ENCODE data around the gene FAM20B. TPM values are rescaled to one million over a fixed set of nuclear protein-coding genes. Genes with fewer than 3 reads are reported as not detected.

The FAM20B gene
- total and polyA plus RNA-seq, 2 donors (not counting 1 experiment from before 2014, with no cell fraction given): 5.2 to 32.8 TPM

- H3K27ac ChIP-seq (ENCODE audit: low read length in 2 of 2): peak overlapping the region; percentile 94 to 95
- peak; percentile 65 for DNase-seq
- H4K20me1 ChIP-seq (ENCODE audit: control insufficient read depth, insufficient read depth, low read length, poor library complexity, severe bottlenecking): peaks cover 25% of the 10 kb centered on the region
- POLR2A ChIA-PET: interaction anchor here (0.6 to 2.9 kb wide), 5 partner anchors 48 to 356 kb away, joined by 3 to 10 read pairs (median 4); partner anchors contain the start of gene AXDND1
- H3K9me3 Mint-ChIP-seq (ENCODE audit: insufficient read depth): no peaks in the 10 kb centered on the region
- H3K9me3 ChIP-seq (ENCODE audit: control extremely low read depth in 1 of 3, control insufficient read depth in 2 of 3, insufficient read depth in 1 of 3, low read length in 2 of 3): no peaks in the 10 kb centered on the region
- H2AFZ ChIP-seq (ENCODE audit: insufficient read depth, low read depth, low read length, poor library complexity, severe bottlenecking): peak overlapping the region; percentile 59
- CTCF ChIA-PET: interaction anchor here (0.6 to 11.5 kb wide), 7 partner anchors 10 to 550 kb away, joined by 3 to 183 read pairs (median 4); partner anchors contain the start of gene AXDND1
- intact Hi-C loops (cut with micrococcal nuclease): loop anchor here (1.0 to 5.0 kb wide), 5 partner anchors 57 to 800 kb away; partner anchors contain the start of genes ABL2, FAM20B, RALGPS2 and TOR1AIP1
- H3K27ac Mint-ChIP-seq: peak overlapping the region; percentile 97
- peaks cover 1 to 14% of the 10 kb centered on the region in 2 experiments for H3K36me3 ChIP-seq (replicated peaks in 1 of 2; ENCODE audit: control extremely low read depth in 1 of 2, control insufficient read depth in 1 of 2, extremely low read depth in 1 of 2, insufficient read depth in 2 of 2, low read length in 1 of 2)
- H3K4me1 ChIP-seq (ENCODE audit: control insufficient read depth in 2 of 2, insufficient read depth in 2 of 2, low read length in 2 of 2): peaks cover 28 to 45% of the 10 kb centered on the region in 2 donors
- no peaks in the 10 kb centered on the region for H3K27me3 Mint-ChIP-seq
- peak overlapping the region; percentile 98 for H3K4me3 Mint-ChIP-seq
- peak overlapping the region; percentile 92 for H3K9ac ChIP-seq (ENCODE audit: low read length)
- no peaks in the 10 kb centered on the region for H3K27me3 ChIP-seq (replicated peaks in 1 of 4; ENCODE audit: control extremely low read depth in 1 of 4, control insufficient read depth in 3 of 4, insufficient read depth in 4 of 4, low read length in 3 of 4)
- under 1% methylated on average over 50 of the region's 52 CpGs for WGBS (ENCODE audit: insufficient coverage)
- peak overlapping the region; percentile 14 to 95 (median 87) for H3K4me3 ChIP-seq (ENCODE audit: control extremely low read depth in 1 of 5, extremely low read depth in 1 of 5, insufficient read depth in 1 of 5, low read depth in 2 of 5, low read length in 4 of 5)
- TF ChIP-seq CTCF (IDR thresholded peaks at IDR 0.05): no peak
- TF ChIP-seq EZH2 (IDR thresholded peaks at IDR 0.05; ENCODE audit: borderline replicate concordance, insufficient read depth, low read depth, low read length, poor library complexity, severe bottlenecking): no peak
- peaks cover 56% of the 10 kb centered on the region for H3K4me1 Mint-ChIP-seq
- peaks cover 48% of the 10 kb centered on the region for H3K79me2 ChIP-seq (ENCODE audit: control insufficient read depth, insufficient read depth, low read length)
- peak; percentile 26 for ATAC-seq (ENCODE audit: low read depth)
- H3K4me2 ChIP-seq (replicated peaks; ENCODE audit: low read depth, low read length, poor library complexity, severe bottlenecking): peak overlapping the region; percentile 96
Measured at GRCh38 chr1:179082333-179082998, 56.8 kb downstream of the FAM20B start.

DNA sequence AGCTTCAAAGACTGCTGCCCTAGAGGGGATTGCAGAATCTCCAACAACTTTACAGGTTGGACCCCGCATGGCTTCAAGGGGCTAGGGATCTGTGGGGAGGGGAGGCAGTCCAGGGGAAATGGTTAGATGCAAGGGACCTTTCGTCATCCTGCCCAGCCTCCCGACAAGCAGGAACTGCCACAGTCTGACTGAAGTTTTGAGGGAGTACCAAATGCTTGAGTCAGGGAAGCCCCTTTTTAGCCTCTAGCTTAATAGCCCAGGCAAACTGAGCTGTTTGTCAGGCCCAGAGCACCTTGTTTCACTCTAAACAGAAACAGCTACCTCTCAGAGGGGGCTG lies 57.3 kb downstream of the FAM20B start:
- ATAC-seq (ENCODE audit: low read depth) (no peak), DNase-seq (peak; percentile 75)
- 0% methylated on average over 2 of the region's 3 CpGs for WGBS (ENCODE audit: insufficient coverage)

More for the DNA sequence above, 57.3 kb downstream of the FAM20B start:
- H2AFZ ChIP-seq (ENCODE audit: insufficient read depth, low read depth, low read length, poor library complexity, severe bottlenecking): peak overlapping the region; percentile 59
- TF ChIP-seq CTCF (IDR thresholded peaks at IDR 0.05) (no peak), EZH2 (IDR thresholded peaks at IDR 0.05; ENCODE audit: borderline replicate concordance, insufficient read depth, low read depth, low read length, poor library complexity, severe bottlenecking) (no peak)
- H3K4me2 ChIP-seq (replicated peaks; ENCODE audit: low read depth, low read length, poor library complexity, severe bottlenecking): peak overlapping the region; percentile 96
- Mint-ChIP-seq H3K4me1 (peaks cover 60% of the 10 kb centered on the region), H3K27ac (peak overlapping the region; percentile 97), H3K4me3 (peak overlapping the region; percentile 98), H3K9me3 (ENCODE audit: insufficient read depth) (no peaks in the 10 kb centered on the region), H3K27me3 (no peaks in the 10 kb centered on the region)
- H3K27me3 ChIP-seq (replicated peaks in 1 of 4; ENCODE audit: control extremely low read depth in 1 of 4, control insufficient read depth in 3 of 4, insufficient read depth in 4 of 4, low read length in 3 of 4): no peaks in the 10 kb centered on the region
- peak overlapping the region; percentile 94 to 95 for H3K27ac ChIP-seq (ENCODE audit: low read length in 2 of 2)
- H3K79me2 ChIP-seq (ENCODE audit: control insufficient read depth, insufficient read depth, low read length): peaks cover 53% of the 10 kb centered on the region
- H3K9me3 ChIP-seq (ENCODE audit: control extremely low read depth in 1 of 3, control insufficient read depth in 2 of 3, insufficient read depth in 1 of 3, low read length in 2 of 3): no peaks in the 10 kb centered on the region
- POLR2A ChIA-PET: interaction anchor here (0.6 to 2.5 kb wide), 7 partner anchors 14 to 1010 kb away, joined by 3 to 10 read pairs (median 4); partner anchors contain the start of gene AXDND1
- H3K4me3 ChIP-seq (ENCODE audit: control extremely low read depth in 1 of 5, extremely low read depth in 1 of 5, insufficient read depth in 1 of 5, low read depth in 2 of 5, low read length in 4 of 5): peak overlapping the region; percentile 14 to 95 (median 87)
- peak overlapping the region; percentile 92 for H3K9ac ChIP-seq (ENCODE audit: low read length)
- peaks cover 29% of the 10 kb centered on the region for H4K20me1 ChIP-seq (ENCODE audit: control insufficient read depth, insufficient read depth, low read length, poor library complexity, severe bottlenecking)
- peaks cover 1 to 18% of the 10 kb centered on the region in 2 experiments for H3K36me3 ChIP-seq (replicated peaks in 1 of 2; ENCODE audit: control extremely low read depth in 1 of 2, control insufficient read depth in 1 of 2, extremely low read depth in 1 of 2, insufficient read depth in 2 of 2, low read length in 1 of 2)
- CTCF ChIA-PET: interaction anchor here (0.6 to 11.5 kb wide), 7 partner anchors 10 to 363 kb away, joined by 3 to 183 read pairs (median 4); partner anchors contain the start of gene AXDND1
- H3K4me1 ChIP-seq (ENCODE audit: control insufficient read depth in 2 of 2, insufficient read depth in 2 of 2, low read length in 2 of 2): peaks cover 33 to 50% of the 10 kb centered on the region in 2 donors
- intact Hi-C loops (cut with micrococcal nuclease): loop anchor here (1.0 to 5.0 kb wide), 5 partner anchors 58 to 799 kb away; partner anchors contain the start of genes ABL2, FAM20B, RALGPS2 and TOR1AIP1

Data from B cell (primary cell).